CD4-positive, alpha-beta T cell treated with Interleukin-10 for 1 hour (primary cell): ENCODE data around the gene PDE4A.
A peak's percentile ranks its signal among the peaks of the same experiment; 100 is the strongest.

ENCODE experiments used
- DNase-seq: peaks from one replicate; pipeline ENCODE4 v3.0.0-alpha.2; 2020

PDE4A gene

DNA sequence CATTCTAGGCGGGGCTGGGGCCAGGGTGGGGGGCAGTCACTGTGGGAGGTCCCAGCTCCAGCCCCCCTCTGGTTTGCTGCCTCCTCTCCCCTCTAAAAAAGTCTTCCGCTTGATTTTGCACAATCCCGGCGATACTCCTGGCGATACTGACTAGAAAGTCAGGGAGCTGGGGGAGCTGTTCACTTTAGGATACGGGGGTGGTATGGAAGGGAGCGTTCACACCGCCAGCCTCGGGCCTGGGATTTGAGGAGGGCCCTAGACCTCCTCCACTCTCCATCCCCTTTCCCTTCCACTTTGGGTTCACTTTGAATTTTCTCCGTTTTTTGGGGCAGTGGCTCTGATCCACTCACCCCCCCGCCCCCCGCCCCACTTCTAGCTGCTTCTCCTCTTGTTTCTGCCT lies 47.8 kb downstream of the PDE4A start:
- no peak for DNase-seq

- DNase-seq, result peak; percentile 46
Measured at GRCh38 chr19:10471909-10472308, 51.6 kb downstream of the PDE4A start.

DNA sequence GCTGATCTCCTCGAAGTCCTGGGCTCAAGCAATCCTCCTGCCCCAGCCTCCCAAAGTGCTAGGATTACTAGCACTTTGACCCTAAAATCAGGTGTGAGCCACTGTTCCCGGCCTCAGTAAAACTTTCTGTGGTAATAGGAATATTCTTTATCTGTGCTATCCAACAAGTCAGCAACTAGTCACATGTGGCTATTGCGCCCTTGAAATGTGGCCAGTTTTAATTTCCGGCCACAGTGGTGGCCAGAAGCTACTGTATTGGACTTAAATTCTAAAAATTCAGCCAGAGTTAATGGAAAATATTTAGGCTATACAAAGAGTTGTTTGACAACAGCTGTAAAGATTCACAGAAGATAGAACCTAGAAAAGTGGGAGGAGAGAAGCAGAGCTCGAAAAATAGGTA lies 52.9 kb downstream of the PDE4A start:
- no peak for DNase-seq

- no peak for DNase-seq
Measured at GRCh38 chr19:10474962-10475451, 54.7 kb downstream of the PDE4A start.

DNA sequence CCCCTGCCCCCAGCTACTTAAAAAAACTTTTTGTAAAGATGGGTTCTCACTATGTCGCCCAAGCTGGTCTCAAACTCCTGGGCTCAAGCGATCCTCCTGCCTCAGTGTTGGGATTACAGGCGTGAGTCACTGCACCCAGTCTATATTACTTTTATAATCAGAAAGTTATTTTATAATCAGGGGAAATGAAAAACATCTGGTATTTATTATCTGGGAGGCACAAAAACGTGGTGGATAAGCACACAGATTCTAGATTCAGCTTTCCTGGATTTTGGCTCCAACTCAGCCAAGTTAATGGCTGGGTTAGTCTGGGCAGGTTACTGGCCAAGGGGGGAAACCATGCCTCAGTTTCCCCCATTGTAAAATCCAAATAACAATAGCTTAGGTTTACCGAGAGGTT lies 58.1 kb downstream of the PDE4A start:
- no peak for DNase-seq

DNA sequence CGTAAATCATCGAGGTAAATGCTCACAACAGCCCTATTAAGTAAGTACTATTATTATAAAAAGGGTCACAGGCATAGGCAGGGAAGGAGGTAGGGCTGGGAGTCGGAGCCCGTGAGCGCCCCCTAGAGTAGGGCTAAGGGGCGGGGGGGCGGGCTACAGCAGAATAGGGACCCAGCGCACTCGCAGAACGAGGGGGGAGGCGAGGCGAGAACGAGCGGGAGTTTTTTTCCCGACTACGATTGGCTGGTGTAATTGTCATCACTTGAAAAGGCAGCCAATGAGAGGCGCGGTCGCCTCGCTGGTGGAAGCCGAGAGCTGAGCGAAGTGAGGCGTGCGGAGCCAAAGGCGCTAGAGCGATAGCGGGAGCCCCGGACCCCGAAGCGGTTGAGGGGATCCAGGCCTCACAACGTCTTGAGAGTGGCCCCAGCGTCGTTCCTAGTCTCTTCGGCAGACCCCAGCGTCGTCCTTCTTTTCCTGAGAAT lies 58.6 kb downstream of the PDE4A start:
- DNase-seq, result peak; percentile 94

GRCh38 chr19:10486551-10486950 lies 66.2 kb downstream of the PDE4A start:
- no peak for DNase-seq

DNA sequence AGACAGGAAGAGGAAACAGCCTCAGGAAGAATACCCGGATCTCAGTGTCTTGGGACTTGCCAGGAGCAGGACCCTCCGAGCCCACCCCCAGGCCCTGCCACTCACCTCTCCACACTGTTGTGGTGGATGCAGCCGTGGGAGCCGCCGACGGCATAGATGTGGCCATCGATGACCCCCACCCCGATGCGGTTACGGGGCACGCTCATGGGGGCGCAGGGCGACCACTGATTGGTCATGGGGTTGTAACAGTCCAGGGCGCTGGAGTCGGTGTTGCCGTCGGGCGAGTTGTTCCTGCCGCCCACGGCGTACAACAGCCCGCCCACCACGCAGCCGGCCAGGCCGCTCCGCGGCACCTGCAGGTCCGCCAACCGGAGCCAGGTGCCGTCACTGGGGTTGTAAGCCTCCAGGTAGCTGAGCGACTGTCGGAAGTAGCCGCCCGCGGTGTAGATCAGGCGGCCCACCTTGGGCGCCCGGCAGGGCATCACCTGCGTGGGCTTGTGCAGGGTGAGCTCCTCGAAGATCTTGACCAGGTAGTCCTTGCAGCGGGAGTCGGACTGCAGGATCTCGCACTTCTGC lies 71.2 kb downstream of the PDE4A start:
- no peak for DNase-seq

DNA sequence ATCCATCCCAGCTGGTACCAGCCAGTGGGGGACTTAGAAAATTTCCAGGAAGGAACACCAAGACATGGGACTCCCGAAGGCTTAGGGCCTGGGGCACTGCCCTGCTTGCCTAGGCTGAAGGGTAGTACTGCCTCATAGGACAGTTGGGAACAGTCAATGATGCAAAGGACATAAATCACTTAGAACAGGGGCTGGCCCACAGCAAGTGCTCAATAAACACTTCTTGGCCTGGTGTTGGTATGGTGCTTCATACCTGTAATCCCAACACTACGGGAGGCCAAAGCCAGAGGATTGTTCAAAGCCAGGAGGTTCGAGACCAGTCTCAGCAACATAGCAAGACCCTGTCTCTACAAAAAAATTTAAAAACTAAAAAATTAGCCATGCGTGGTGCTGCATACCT lies 77.0 kb downstream of the PDE4A start:
- DNase-seq, result no peak

DNA sequence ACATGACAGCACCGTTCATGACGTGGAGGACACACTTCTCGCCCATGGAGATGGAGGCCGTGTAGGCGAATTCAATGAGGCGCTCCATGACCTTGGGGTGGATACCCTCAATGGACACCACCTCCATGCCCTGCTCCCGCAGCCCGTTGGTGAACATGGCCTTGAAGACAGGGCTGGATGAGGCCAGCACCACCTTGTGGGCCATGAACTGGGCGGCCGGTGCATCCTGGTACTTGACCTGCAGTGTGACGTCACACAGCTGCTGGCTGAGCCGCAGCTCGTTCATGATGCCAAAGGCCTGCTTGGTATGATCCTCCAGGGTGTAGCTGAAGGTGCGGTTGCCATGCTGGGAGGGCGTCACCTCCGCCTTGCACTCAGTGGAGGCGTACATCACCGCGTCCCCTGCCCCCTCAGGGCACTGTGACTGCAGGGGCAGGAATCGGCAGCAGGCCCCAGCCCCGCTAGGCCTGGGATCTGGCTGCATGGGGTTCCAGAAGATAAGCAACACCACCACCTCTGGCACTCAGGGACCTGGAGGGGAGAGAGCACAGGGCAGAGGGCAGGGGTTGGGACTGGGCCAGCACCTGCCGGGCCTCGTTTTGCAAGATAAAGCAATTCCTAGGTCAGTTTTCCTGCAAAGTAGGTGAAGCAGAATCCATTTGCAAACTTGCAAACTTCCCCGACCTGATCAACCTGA lies 79.4 kb downstream of the PDE4A start:
- DNase-seq, result no peak

- DNase-seq, result no peak
Measured at GRCh38 chr19:10500247-10500592, 79.9 kb downstream of the PDE4A start.

DNA sequence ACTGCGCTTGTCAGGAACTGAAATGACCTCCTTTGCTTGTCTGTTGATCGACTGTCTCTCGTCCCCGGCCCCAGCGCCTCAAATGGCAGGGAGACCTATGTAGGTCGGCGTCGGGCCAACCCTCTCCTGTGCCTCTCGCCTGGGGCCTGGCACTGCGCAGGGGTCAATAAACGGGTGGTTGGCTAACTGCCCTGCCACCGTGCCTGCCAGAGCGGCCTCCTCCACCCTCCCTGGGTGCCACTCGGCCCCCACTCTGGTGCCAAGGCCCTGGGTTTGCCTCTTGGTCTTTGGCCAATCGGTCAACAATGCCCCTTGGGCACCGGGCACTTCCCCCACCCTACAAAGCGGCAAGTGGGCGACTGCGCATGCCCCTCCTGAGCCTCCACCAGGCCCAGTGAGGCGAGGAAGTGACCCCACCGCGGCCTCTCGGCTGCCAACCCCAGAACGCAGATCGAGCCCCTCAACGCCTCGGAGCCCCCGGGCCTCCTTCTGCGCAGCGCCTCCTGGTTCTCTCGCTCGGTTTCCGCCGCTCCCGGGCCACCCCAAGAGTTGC lies 81.7 kb downstream of the PDE4A start:
- DNase-seq, result peak; percentile 43

DNA sequence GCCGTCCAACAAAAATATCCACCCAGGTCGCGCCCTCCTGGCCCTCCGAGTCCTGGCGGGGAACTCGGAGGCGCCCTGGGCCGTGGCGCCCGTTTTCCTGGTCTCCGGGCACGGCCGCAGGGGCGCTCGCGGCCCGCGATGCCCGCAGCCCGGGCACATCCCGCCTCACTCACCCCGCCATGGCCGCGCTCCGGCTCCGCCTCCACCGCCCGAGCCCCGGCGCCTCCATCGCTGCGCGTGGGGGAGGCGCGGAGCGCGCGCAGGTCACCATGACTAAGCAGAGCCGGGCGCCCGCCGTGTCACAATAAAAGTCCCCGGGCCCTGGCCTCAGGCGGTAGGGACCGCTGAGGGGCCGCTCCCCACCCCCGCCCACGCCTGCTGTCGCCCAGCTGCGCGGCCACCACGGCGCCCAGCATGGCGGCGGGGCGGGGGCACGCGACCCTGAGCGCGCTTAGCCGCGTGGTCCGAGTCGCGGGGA lies 82.2 kb downstream of the PDE4A start:
- DNase-seq, result peak; percentile 91

DNA sequence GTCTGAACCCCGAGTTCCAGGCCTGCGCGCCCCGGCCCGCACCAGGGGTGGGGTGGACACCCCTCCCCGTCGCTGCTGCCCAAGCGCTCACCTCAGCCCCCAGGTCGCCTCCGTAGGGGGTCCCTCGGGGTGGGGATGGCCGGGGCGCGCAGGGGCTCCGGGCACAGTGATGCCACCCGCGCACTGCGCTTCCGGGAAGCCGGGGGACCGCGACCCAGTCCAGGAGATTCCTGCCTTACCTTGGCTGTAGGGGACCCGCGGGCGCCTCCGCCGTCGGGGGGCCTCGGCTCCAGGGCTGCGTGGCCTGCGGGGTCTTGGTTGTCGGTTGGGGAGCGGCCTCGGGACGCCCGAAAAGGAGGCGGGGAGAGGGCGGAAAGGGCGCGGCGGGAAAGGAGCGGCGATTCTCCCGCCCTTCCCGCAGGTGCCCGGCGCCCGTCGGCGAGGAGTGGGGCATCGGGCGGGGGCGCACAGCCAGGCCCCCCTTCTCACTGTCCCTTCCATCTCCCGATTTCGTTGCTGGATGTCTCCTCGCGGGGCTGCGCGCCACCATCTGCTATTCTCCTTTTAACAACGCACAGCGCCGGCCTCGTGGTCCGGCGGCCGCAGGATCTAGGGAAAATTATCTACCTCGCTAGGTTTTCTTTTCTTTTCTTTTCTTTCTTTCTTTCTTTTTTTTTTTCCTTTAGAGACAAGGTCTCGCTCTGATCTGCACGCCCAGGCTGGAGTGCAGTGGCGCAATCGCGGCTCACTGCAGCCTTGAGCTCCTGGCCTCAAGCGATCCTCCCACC lies 82.9 kb downstream of the PDE4A start, which contains the start of gene KEAP1:
Gene KEAP1 (minus strand): TSS at position 355 of the 788 bp plus-strand sequence. CDS start 3,323 bp downstream, outside the sequence.
- DNase-seq, result peak; percentile 29

DNA sequence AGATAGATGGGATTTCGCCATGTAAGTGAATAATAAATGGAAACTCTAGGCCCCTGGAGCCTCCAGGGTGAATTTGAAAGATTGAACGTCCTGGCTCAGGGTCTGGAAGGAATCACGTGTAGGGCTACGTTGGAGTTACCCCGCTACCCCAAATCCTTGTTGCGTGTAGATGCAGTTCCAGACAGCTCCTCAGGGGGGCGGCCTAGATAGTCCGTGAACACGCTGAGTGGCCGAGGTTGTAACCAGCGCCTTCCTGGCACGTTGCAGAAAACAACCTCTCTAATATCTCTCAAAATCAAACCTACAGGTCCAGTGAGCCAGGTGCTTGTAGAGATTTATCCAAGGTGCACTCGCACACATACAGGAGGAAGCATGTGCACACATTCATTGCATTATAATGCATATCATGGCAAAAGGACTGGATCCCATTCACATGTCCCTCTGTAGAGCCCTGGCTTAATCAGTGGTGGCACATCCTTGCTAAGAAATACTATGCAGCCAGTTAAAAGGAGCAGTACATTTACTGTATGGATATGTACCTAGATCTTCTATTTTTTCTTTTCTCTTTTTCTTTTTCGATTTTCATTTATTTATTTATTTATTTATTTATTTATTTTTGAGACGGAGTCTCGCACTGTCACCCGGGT lies 85.4 kb downstream of the PDE4A start:
- DNase-seq, result peak; percentile 86

GRCh38 chr19:10508036-10508435 lies 87.7 kb downstream of the PDE4A start:
- DNase-seq, result no peak

DNA sequence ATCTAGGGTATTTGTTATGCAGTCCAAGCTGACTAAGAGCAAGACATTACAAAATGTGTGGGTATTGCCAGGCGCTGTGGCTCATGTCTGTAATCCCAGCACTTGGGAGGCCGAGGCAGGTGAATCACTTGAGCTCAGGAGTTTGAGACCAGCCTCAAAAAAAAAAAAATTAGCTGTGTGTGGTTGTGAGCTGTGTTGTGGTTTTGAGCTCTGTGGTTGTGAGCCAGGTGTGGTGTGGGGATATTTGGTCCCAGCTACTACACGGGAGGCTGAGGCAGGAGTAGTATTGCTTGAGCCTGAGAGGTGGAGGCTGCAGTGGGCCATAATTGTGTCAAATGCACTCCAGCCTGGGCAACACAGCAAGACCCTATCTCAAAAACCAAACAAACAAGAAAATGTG lies 88.4 kb downstream of the PDE4A start:
- peak; percentile 21 for DNase-seq

DNA sequence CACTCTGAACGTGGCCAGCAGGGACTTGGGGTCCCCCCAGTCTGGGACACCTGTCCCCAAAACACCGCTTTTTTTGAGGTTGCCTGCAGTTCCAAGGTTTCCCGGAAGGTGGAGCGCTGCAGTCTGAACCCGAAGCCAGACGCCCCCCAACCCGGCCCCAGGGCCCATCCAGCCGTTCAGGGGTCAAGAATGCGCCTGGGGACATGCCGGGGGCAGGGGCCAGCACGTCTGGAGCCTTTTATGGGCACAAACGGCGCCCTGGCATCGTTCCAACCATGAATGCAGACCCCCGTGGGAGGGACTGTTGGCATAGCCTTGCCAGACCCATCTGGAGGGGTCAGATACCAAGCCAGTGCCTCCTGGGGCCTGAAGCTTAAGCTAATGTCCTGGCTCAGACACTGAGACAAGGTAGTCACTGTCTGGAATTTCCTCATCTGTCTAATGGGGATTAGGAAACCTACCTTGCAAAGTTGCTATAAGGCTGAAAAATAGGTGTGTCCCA lies 90.0 kb downstream of the PDE4A start:
- DNase-seq, result peak; percentile 70

DNA sequence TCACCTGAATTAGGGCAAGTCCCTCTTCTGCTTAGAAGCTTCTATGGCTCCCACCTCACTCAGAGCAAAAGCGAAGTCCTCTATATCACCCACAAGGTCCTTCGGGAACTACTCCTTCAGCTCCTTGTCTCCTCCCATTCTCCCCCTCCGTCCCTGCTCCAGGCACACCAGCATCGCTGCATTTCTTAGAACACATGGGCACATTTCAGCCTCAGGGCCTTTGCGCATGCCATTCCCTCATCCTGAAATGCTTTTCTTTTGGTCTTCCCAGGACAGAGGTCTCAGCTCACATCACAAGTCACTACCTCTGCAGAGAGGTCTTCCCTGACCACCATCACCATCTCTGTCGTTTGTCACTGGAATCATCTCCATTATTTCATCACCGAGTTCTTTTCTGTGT lies 92.9 kb downstream of the PDE4A start:
- DNase-seq, result no peak

- peak; percentile 49 for DNase-seq
Measured at GRCh38 chr19:10514211-10515145, 94.1 kb downstream of the PDE4A start.

GRCh38 chr19:10516064-10516385 lies 95.7 kb downstream of the PDE4A start:
- peak; percentile 65 for DNase-seq
